Activated naive CD4-positive, alpha-beta T cell treated with anti-CD3 and anti-CD28 coated beads, Interleukin-2, amount 50 U/mL, for 16 hours (primary cell): ENCODE measurements around the gene C10orf71.

Source experiments
- DNase-seq: peaks from one replicate; pipeline ENCODE4 v3.0.0-alpha.2; 2020

Gene C10orf71

DNA sequence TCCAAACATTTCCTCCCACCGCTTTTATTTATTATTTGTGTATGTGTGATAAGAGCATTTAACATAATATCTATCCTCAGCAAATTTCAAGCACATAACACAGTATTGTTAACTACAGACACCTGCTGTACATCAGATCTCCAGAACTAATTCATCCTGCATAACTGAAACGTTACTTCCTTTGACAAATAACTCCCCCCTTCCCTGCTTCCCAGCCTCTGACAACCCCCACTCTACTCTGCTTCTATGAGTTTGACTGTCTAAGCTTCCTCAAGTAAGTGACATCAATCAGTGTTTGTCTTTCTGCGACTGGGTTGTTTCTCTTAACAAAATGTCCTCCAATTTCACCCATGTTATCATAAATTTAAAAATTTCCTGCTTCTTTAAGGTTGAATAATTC lies 22.1 kb downstream of the C10orf71 start:
- DNase-seq, result no peak

- no peak for DNase-seq
Observed at GRCh38 chr10:49322371-49323170, 23.6 kb downstream of the C10orf71 start.

DNA sequence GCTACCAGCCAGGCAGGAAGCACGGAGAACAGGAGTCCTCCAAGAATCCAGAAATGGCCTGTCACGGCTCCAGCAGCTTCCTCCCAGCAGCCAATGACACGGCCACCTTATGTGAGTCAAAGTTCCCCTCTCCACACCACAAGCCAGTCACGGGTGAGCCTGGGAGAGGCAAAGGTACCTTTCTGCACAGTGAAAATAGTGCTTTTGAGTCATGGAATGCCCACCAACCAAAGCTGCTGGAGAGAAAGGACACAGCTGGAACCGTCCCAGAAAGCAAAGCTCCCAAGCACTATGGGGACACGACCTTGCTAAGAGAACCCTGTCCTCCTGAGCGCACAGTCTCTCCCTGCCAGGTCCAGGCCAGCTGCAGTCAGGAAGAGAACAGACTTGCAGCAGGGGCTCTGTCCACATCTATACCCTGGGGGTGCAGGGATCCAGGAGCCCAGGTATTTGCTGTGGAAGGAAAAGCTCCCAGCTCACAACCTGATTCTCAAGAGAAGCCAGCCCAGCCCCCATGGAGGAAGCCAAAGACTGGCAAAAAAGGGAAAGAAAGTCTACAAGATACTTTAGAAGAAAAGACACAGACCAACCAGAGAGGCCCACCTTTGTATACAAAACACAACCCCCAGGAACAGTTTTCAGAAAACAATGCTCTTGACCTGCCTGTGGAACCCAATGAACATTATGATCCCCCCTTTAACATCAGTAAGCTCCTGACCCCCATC lies 24.4 kb downstream of the C10orf71 start:
- no peak for DNase-seq

DNA sequence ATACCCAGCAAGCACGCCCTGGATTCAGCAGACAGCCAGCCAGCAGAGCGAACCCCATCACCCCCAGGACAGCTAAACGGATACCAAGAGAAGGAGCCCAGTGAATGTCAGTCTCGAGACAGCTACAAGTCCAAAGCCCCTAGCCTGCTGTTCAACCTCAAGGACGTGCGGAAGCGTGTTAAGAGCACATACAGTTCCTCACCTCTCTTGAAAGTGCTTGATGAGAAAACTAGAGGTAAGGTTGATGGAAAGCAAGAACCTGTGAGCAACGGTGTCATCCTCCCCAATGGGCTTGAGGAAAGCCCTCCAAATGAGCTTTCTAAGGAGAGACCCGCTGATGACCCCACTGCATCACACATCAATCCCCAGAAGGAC lies 24.9 kb downstream of the C10orf71 start:
- DNase-seq, result no peak

DNA sequence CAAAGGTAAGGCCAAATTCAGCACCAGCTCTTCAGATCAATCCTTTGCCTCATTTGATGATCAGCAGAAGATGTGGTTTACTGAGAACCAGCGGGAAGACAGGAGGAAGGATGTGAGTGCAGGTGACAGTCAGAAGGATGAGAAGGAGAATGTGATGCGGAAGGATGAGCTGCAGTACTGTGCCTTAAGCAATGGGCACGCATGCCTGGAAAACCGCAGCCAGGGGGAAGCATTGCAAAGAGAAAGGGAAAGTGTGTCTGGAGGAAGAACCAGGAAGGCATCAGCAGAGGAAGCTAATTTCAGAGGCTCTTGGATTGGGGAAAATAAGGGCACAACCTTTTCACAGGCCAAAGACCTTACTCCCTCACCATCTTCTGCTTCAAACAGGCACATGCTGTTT lies 25.7 kb downstream of the C10orf71 start:
- DNase-seq, result no peak

- DNase-seq, result no peak
Observed at GRCh38 chr10:49325131-49325915, 26.4 kb downstream of the C10orf71 start.

GRCh38 chr10:49325916-49326783 lies 27.2 kb downstream of the C10orf71 start:
- DNase-seq, result no peak

- no peak for DNase-seq
Observed at GRCh38 chr10:49327036-49327813, 28.3 kb downstream of the C10orf71 start.

DNA sequence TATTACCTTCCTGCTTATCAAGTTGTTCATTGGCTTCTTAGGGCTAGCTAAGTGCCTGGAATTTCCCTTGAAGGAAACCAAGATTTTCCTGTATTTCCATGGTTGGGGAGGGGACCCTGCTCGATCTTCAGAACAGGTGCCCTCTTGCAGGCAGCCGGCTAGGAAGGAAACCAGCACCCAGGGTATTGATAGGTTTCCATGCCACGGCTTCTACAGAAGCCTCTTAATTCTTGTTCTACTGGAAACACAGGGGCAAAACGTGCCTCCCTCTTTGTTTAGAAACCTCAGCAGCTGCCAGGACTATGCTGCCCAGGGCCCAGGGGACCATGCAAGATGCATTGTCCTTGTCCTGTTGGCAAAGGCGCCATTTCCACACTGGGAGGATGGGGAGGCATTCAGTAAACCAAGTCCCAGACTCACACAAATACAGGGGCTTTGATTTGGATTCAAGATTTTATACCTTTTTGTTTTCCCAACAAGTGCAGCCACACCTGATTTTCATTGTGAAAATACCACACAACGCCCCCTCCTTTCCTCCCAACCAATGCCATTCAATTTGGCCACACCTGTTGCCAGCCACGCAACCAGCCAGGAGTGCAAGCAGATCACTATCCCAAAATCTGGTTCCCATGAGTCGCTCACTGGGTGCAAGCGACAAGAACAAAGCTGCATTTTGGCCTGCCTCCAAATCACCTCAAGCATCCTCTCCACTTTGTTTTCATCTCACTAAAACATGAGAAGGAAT lies 29.6 kb downstream of the C10orf71 start:
- DNase-seq, result no peak

GRCh38 chr10:49329146-49329505 lies 30.2 kb downstream of the C10orf71 start:
- DNase-seq, result no peak

- no peak for DNase-seq
Observed at GRCh38 chr10:49330127-49330665, 31.2 kb downstream of the C10orf71 start.

DNA sequence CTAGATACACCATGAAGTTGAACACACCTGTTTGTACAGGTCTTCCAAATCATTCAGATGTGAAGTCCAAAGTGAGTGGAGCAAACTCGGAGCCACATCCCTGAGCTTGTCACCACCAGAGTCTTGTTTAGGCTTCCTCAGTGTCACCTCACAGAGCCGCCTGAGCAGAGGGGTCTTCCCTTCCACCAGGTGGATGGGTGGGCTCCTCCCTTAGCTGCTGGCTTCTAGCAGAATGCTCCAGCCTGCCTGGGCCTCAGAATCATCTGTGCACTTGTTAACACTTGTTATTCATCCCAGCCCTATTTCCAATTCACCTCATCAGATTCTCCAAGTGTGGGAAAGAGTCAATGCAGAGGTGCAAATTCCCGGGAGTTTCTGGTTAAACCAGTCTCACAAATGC lies 32.5 kb downstream of the C10orf71 start:
- no peak for DNase-seq

GRCh38 chr10:49332333-49332732 lies 33.4 kb downstream of the C10orf71 start:
- no peak for DNase-seq

DNA sequence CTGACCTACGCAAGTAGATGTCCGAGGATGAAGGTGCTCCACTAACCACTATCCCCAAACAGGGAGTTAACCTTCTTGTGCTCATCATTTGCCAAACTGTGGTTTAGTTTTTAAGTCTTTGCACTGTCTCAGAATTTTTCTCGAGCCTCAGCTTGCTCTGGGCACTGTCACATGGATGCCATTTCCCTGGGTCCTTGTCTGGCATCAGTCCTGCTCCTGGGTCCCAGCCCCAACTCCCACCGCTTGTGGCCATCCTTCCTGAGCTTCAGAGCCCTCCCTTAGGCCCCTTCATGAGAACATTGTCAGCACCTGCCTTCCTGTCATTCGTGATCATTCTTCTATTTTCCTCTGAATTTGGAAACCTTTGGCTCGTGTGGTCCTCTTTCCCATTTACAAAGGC lies 33.8 kb downstream of the C10orf71 start:
- no peak for DNase-seq

- DNase-seq, result no peak
Observed at GRCh38 chr10:49333192-49333591, 34.2 kb downstream of the C10orf71 start.

DNA sequence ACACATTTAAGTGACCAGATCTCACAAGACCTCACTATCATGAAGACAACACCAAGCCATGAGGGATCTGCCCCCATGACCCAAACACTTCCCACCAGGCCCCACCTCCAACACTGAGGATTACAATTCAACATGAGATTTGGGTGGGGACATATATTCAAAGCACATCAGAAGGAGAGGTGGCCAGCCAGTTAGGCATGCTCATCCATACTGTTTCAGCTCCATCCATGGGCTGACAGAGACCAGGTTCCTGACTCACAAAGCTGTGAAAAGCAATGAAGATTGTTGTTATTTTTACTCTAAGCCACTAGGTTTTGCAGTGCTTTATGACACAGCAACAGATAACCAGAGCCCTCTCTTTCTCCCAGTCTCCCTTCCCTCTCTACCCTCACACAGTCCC lies 36.0 kb downstream of the C10orf71 start:
- no peak for DNase-seq

- no peak for DNase-seq
Observed at GRCh38 chr10:49335364-49335972, 36.5 kb downstream of the C10orf71 start.

DNA sequence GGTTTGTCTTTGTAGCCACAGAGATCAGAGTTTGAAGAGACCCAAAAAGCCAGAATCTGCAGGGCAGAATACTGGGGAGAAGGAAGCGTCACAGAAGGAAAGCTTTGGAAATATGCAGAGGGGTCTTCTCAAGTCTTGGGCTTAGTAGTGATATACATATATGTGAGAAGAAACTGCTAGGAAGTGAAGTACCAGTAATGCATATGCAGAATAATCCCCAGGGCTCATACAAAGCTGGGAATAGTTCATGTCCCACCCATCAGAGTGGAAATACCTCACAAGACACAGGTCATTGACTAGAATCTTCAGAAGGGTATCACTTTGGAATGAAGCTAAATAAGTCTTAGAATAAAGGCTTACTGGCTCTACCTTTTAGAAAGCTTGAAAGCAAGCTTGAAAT lies 39.6 kb downstream of the C10orf71 start:
- no peak for DNase-seq

DNA sequence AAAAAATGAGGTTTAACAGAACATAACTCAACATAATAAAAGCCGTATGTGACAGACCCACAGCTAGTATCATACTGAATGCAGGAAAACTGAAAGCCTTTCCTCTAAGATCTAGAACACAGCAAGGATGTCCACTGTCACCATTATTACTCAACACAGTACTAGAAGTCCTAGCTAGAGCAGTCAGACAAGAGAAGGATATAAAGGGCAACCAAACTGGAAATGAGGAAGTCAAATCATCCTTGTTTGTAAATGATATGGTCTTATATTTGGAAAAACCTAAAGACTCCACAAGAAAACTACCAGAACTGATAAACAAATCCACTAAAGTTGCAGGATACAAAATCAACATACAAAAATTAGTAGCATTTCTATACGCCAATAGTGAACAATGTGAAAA lies 45.9 kb downstream of the C10orf71 start:
- DNase-seq, result no peak

DNA sequence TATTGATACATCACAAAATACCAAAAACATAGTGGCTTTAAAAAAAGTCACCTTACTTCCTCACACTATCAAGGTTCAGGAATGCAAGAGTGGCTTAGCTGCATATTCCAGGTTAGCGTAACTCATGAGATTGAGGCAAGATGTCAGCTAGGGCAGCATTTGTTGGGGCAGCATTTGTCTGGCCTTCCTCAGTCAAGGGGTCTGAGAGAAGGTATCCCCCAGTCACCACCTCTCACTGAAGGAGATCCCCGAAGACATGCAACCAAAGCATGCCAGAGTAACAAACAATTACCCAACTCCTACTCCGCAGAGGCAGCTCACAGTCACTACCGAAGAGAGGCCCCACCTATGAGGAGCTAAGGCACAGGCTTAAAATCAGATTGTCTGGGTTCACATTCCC lies 48.4 kb downstream of the C10orf71 start:
- no peak for DNase-seq

DNA sequence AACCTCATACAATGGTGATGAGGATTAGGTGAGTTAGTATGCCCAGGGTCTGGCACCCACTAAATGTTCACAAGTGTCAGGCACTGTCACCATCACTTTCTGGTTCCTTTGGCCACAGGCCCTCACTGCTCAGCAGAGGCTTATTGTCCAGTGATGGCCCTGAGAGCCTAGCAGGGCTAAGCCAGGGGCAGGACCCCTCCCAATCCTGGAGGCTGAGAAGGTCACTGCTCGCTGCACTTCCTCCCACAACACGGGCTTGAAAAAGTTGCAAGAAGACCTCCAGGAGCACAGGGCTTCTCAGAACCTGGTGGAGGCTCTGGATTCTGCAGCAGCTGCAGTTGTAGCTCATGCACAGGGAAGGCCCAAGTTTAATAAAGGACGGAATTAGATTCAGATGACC lies 48.9 kb downstream of the C10orf71 start:
- DNase-seq, result no peak
